22Rv1 (cell line): ENCODE data around the gene HSPA12A.

Source experiments
- ZFX ChIP-seq: fragments of 450-650 bp; IDR thresholded peaks from 2 replicates; pipeline ENCODE4 v1.6.1; 2017; ENCODE audit warnings: antibody characterized with exemption, borderline replicate concordance
- TF ChIP-seq, protein P1 (sequence below): fragments of 450-650 bp; IDR thresholded peaks from 2 replicates; pipeline ENCODE4 v1.5.1; 2017; ENCODE audit warnings: mild to moderate bottlenecking

GRCh38 chr10:116752563-116752962 is 10.2 kb upstream of the HSPA12A start:
- TF ChIP-seq, protein P1, sequence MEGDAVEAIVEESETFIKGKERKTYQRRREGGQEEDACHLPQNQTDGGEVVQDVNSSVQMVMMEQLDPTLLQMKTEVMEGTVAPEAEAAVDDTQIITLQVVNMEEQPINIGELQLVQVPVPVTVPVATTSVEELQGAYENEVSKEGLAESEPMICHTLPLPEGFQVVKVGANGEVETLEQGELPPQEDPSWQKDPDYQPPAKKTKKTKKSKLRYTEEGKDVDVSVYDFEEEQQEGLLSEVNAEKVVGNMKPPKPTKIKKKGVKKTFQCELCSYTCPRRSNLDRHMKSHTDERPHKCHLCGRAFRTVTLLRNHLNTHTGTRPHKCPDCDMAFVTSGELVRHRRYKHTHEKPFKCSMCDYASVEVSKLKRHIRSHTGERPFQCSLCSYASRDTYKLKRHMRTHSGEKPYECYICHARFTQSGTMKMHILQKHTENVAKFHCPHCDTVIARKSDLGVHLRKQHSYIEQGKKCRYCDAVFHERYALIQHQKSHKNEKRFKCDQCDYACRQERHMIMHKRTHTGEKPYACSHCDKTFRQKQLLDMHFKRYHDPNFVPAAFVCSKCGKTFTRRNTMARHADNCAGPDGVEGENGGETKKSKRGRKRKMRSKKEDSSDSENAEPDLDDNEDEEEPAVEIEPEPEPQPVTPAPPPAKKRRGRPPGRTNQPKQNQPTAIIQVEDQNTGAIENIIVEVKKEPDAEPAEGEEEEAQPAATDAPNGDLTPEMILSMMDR = no peak
- TF ChIP-seq ZFX = no peak
